GM08714 (cell line): ENCODE data around the gene POLR2J.
A peak's percentile ranks its signal among the peaks of the same experiment; 100 is the strongest.
"Not testable (repeated sequence)": the region's sequence is repeated elsewhere in the genome, so short reads cannot be mapped to it uniquely, and the experiment has no call there.

ENCODE experiments used
- H3K4me3 ChIP-seq: fragments of 200-500 bp; sonication (Bioruptor generic); 2 replicates; pipeline ENCODE4 v1.5.1; 2014; ENCODE audit warnings: mild to moderate bottlenecking, low read length, inconsistent platforms

POLR2J gene

DNA sequence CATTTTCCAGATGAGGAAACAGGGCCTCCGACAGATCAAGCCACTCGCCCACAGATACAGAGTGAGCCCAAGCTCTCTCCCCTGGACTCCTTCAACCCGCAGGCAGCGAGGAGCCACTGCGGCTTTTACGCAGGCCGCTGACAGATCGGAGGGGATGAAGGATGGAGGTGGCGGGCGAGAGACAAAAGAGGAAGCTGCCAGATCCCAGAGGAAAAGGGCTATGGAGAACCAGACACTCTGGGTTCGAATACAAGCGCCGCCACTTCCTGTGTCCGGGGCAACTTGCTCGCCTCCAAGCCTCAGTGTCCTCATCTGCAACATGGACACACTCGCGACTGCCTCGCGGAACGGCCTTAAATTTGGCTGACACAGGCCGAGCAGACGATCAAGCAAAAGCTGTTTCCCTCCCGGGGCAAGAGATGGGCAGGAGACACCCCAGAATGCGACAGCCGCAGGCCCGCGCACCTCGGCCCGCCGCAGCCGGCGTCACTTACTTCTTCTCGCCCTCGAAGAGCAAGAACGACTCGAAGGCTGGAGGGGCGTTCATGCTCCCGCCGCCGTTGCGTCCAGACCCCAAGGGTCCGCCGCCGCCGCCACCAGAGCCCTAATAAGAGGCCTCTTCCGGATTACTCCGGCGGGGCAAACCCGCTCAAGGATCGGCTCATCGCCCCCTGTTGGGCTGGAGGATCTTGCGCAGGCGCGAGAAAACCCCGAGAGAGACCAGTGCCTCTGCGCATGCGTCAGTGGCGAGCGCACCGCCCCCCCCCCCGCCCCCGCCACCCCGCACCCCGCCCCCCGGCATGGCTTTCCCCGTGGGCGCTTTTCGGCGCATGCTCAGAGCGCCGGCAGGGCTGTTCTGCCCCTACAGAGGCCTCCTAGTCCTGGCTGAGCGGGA, at the start of gene POLR2J:
POLR2J (minus strand) TSS at position 609 of the 895 bp plus-strand sequence; CDS start at position 547, 62 bp downstream.
- peak within 1 kb of the TSS; percentile 58; the same call in 1 of the 2 replicates for H3K4me3 ChIP-seq

- H3K4me3 ChIP-seq = not testable (repeated sequence)
Measured at GRCh38 chr7:102527822-102528793, 49.4 kb upstream of the POLR2J start.

- H3K4me3 ChIP-seq = not testable (repeated sequence)
Measured at GRCh38 chr7:102527182-102527581, 48.5 kb upstream of the POLR2J start.

DNA sequence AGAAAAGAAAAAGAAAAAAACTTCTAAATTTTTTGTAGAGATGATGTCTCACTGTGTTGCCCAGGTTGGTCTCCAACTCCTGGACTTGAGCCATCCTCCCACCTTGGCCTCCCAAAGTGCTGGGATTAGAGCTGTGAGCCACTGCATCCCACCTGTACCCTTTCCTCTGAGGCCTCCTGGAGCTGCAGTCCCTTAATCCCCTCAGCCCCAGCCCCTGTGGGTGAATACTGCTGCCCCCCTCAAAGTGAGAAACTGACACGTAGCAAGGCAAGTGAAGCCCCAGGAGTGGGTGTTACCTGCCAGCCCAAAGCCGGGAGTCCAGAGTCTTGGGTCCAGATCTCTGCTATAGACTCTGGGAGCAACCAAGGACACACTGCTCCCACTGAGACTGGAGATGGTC, 46.1 kb upstream of the POLR2J start:
- H3K4me3 ChIP-seq = not testable (repeated sequence)

DNA sequence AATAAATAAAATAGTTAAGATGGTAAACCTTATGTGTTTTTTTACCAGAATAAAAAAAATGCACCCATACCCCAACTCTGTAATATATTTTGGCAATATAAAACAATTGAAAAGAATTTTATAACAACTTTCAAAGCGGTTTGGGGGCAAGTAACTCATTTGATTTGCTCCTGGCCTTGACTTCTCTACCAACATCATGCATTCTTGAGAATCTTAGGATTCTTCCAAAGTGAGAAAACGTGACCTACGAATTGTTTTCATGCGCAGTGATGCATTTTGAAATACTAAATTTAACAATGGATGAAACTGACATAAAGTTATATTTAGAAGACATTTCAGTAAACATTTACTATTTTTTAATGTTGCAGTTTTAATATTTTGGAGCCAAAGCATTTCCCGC, 42.1 kb upstream of the POLR2J start:
- not testable (repeated sequence) for H3K4me3 ChIP-seq

- not testable (repeated sequence) for H3K4me3 ChIP-seq
Measured at GRCh38 chr7:102517550-102518147, 38.9 kb upstream of the POLR2J start, which contains the start of gene RASA4B. Gene RASA4B (minus strand): TSS chr7:102517777. CDS start chr7:102517710, 67 bp downstream.

DNA sequence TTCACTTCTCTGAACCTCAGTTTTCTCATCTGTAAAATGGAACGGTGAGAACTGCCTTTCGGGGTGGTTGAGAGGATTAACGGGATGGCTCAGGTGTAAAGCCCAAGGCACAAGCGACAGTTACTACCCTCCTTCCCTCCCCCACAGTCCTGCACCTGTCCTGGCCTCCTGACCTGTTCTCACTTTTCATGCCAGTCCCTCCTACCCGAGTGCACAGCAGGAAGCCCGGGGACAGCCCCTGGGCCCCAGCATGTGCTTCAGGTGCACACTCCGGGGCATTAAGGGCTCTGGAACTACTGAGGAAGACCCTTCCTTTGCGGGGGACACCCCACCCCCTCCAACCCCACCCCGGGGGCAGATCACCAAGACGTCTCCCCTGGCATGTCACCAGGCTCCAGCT, 38.2 kb upstream of the POLR2J start:
- not testable (repeated sequence) for H3K4me3 ChIP-seq

GRCh38 chr7:102515889-102516288, 37.2 kb upstream of the POLR2J start:
- H3K4me3 ChIP-seq = not testable (repeated sequence)

DNA sequence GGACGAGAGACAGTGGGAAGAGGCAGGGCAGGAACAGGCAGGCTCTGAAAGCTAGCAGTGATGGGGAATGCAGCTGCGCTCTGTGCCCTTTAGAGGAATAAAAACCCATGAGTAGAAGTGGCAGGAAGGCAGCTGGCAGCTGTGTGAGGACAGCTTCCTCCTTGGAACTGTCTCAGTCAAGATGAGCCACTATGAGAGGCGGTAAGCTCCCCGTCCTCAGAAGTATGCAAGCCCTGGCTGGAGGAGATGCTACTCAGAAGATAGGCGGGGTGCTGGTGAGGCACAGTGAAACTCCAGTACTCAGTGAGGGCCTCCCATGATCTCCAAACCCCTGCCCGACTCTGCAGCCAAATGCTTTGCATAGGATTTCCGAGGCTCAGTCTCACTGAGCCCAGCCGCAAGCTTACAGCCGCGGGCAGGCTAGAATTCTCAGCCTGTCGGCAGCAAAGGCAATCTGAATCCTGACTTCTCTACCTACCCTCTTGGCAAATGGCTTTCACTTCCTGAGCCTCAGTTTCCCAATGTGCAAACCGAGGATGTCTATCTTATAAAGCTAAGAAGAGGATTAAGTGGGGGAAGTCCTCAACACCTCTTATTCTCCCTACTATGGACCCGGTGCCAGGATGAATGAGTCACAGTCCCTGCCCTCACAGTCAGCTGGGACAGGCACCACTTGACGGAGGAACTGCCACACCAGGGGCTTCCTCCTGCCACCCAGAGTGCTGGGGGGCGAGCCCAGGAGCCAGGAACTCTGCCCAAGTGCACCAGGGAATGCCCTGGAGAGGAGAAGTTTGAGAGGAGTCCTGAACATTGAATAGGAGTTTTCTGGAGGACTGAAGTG, 36.4 kb upstream of the POLR2J start:
- not testable (repeated sequence) for H3K4me3 ChIP-seq

DNA sequence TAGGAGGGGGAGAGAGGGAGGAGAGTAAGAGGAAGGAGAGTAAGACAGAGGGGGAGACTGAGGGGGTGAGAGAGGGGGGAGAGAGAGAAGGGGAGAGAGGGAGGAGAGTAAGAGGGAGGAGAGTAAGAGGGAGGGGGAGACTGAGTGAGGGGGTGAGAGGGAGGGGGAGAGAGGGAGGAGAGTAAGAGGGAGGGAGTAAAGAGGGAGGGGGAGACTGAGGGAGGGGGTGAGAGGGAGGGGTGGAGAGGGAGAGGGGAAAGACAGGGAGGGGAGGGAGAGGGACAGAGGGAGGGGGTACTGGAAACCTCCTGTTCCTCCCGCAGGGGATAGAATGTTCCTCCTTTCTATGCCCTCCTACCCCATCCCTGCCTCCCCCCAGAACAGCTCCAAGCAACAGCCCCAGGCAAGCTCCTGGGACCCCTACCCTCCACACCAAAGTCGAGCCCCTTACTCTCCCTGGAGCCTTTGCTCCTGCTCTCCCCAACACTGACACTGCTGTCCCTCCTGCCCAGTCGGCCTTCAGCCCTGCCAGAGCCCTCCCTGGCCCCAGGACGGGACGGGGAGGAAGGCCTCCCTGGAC, 34.0 kb upstream of the POLR2J start:
- not testable (repeated sequence) for H3K4me3 ChIP-seq

DNA sequence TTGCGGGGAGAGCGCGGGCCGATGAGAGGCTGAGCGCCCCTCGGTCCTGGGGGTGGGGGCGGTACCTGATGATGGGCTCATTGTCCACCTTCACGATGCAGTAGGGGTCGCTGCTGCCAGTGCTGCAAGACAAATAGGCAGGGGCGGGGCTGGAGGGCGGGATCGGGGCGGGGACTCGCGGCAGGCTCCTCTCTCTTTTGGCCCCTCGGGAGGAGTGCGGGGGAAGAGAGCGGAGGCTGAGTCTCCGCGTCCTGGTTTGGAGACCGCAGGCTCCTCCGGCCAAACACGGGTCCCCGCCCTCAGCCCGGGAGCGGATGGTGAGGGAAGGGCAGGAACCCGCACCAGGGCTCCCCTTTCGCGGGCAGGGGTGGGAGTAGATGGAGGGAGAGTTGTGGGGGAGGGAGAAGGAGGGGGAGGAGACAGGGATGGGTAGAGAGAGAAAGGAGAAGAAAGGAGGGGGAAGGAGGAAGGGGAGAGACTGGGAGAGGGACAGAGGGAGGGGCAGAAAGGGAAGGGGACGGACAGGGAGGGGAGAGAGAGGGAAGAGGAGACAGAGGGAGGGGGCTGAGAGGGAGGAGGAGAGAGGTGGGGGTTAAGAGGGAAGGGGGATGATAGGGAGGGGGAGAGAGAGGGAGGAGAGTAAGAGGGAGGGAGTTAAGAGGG, 33.3 kb upstream of the POLR2J start:
- H3K4me3 ChIP-seq = not testable (repeated sequence)

GRCh38 chr7:102510575-102510974, 31.9 kb upstream of the POLR2J start:
- H3K4me3 ChIP-seq = not testable (repeated sequence)

- H3K4me3 ChIP-seq = not testable (repeated sequence)
Measured at GRCh38 chr7:102507410-102508088, 28.8 kb upstream of the POLR2J start.

- not testable (repeated sequence) for H3K4me3 ChIP-seq
Measured at GRCh38 chr7:102505298-102506185, 26.8 kb upstream of the POLR2J start.

- not testable (repeated sequence) for H3K4me3 ChIP-seq
Measured at GRCh38 chr7:102503141-102503540, 24.4 kb upstream of the POLR2J start.

DNA sequence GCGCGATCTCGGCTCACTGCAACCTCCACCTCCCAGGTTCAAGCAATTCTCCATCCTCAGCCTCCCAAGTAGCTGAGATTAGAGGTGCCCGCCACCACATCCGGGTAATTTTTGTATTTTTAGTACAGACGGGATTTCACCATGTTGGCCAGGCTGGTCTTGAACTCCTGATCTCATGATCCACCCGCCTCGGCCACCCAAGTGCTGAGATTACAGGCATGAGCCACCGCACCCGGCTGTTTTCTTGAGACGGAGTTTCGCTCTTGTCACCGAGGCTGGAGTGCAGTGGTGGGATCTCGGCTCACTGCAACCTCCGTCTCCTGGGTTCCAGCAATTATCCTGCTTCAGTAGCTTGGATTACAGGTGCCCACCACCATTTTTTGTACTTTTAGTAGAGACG, 19.6 kb upstream of the POLR2J start:
- H3K4me3 ChIP-seq = not testable (repeated sequence)

DNA sequence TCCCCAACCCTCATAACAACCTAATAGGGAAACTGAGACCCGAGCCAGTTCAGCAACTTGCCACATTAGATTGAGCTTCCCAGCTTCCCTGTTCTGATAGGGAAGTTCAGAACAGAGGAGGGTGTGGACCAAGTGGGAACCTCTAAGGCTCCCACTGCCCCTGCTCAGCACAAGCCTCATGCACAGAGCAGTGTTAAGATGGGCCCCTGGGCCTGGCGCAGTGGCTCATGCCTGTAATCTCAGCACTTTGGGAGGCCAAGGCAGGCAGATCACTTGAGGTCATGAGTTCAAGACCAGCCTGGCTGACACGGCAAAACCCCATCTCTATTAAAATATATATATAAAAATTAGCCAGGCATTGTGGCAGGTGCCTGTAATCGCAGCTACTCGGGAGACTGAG, 18.6 kb upstream of the POLR2J start:
- not testable (repeated sequence) for H3K4me3 ChIP-seq

GRCh38 chr7:102496861-102497260, 18.1 kb upstream of the POLR2J start:
- H3K4me3 ChIP-seq = not testable (repeated sequence)
